NCI-H2029 (cell line): Measurements from ENCODE around the gene HPCAL1.
"Not testable (repeated sequence)": the region's sequence is repeated elsewhere in the genome, so short reads cannot be mapped to it uniquely, and the experiment has no call there.

Source experiments
- DNase-seq: peaks from one replicate; lab custom pipeline; 2025; lab: John Stamatoyannopoulos, UW

HPCAL1 gene

GRCh38 chr2:10302479-10303180 is at the start of gene HPCAL1:
Gene HPCAL1 (plus strand): TSS chr2:10302904. CDS start chr2:10419758, 116,854 bp downstream.
- DNase-seq = peak; percentile 68

- no peak for DNase-seq
Measured at GRCh38 chr2:10253596-10254372, 48.9 kb upstream of the HPCAL1 start.

- no peak for DNase-seq
Measured at GRCh38 chr2:10254373-10255188, 48.1 kb upstream of the HPCAL1 start.

DNA sequence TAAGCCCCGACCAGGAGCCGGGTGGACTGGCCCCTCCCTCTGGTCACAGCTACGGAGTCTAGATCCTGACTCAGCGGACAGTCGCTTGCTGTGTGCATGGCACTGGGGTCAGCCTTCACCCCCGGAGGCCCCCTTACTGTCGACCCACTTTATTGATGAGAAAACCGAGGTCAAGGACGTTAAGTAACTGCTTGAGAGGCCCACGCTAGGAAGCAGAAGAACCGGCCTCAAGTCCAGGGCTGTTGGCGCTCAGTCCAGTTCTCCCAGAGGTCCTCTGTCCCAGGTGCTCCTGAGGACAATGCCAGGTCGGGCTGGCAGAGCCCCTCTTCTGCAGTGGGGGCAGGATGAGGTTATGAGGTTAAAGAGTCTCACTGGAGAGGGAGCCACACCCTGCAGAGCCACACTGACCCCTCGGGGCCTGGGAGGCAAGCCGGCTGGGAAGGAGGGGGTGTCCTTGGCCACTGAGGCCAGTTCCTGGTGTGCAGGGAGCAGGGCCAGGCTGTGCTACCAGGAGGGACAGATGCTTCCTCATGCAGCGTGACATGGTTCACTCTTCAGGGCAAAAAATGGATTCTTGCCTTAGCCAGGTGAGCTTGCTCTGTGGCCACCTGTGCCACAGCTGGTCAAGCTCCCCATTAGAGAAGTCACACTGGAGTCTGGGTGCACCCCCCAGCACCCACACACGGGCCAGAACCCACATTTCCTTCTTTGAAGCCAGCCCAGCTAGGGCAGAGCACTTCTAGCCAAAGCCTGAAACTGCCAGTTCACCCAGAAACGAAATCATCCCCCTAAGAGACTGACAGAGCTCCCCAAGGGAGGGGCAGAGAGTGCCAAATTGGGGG is 47.3 kb upstream of the HPCAL1 start:
- no peak for DNase-seq

DNA sequence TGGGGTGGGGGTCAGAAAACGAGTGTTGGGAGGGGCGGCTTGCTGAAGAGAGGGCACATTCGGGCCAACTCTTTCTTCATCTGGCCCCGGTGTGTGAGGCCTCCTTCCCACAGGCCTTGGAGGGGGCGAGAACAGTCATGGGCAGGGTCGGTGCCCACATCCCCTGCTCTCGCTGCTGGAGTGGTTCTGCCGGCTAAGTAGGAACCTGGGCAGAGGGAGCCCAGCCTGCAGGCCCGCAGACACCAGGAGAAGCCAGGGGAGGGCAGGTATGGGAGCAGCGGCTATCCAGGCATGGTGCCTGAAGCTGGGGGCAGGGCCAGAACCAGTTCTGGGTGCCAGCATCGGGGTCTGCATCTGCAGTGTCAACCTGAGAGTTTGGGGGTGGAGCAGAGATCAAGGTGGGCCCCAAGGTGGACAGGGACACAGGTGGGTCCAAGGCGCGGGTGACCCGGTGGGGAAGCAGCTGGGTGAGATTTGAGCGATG is 46.6 kb upstream of the HPCAL1 start:
- DNase-seq = no peak

DNA sequence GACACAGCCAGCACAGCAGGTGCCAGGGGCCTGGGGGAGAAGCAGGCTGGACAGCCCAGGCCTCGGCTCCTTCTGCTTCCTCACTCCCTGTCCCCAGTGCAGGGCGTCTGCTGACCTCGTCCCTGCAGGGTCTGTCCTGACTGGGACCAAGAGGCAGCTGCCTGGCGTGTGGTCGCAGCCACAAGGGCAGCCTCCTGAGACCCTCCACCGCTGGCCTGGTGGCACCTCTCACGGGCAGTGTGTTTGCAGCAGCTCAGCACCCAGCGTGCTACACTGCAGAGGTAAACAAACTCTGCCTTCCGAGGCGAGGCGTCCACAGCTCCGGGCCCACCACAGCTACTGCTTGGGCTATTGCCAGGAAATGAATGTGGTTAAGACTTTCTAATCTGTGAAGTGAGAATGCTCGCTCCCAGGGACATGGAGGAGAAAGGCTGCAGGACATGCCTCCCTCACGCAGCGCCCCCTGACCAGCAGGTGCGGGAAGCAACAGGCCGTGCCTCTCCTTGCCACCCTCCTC is 46.1 kb upstream of the HPCAL1 start:
- DNase-seq = no peak

DNA sequence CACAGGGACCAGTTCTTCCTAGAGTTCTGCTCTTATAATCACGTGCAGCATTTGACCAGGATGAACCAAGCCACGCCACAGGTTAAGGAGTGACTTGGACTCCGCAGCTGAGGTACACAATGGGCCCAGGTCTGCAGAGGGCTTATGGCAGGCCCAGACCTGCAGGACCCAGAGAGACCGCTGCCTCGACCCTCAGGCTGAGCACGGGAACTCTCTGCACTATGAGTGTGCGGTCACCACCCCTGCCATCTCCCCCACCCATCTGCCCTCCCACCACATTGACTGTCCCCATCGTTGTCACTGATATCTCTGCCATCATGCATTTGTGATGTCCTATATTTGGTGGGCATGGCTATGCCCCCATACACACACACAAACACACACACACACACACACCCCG is 45.7 kb upstream of the HPCAL1 start:
- DNase-seq = no peak

DNA sequence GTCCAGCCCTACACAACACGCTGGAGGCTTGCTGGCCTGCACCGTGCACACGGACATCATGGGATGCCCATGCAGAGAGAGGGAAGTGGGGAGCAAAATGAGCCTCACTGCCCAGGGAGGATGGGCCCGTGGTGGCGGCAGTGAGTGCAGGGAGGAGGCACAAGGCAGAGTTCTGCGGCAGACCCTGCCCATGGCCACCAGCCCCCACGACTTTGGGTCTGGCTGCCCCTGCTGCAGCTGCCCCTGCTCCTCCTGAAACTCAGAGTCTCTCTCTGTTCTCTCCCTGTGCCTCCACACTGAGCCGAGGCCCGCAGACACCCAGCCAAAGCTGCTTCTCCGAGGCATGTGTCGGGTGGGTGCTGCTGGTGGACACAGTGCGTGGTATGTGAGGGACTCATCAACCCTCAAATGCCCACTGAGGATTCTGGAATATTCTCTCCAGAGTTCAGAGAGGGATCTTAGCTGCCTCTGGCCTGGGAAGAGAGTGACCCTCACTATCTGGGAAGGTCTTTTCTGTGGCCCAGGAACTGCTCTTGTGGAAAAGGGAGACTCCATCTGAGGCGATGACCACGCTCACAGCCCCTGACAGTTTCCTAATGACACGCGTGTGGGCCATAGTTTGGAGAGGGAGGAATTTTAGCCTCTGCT is 45.1 kb upstream of the HPCAL1 start:
- DNase-seq = no peak

DNA sequence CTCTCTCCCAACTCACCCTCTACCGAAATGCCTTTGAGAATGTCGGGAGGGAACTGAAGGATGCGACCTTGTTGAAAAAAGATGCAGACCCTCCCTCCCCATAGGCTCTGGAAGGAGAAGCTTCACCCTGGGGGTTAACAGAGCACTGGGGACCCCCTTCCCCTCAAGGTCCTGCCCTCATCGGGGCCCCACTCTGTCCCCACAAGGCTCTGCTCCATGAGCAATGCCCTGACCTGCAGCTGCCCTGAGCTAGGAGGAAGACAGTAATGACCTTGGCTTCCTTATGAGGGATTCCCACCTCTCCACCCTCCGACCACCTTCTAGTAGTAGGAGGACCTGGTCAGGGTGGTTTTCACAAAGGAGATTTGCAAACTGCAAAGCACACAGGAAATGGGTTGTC is 44.4 kb upstream of the HPCAL1 start:
- DNase-seq = no peak

DNA sequence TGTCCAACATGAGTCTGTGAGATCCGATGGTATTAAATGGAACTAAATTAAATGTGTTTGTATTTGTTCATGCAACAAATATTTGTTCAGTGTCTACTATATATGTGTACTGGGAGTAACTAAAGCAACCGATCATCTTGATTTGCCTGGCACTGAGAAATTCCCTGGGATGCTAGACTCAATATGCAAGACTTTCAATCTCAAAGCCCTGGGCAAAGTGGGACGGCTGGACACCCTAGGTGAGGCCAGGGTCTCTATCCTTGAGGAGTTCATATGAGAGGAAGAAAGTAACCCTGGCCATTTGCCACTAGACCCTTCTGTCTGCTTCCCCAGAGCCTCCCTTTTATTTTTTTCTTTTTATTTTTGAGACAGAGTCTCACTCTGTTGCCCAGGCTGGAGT is 44.0 kb upstream of the HPCAL1 start:
- no peak for DNase-seq

- no peak for DNase-seq
Measured at GRCh38 chr2:10260130-10260529, 42.6 kb upstream of the HPCAL1 start.

- not testable (repeated sequence) for DNase-seq
Measured at GRCh38 chr2:10263526-10263925, 39.2 kb upstream of the HPCAL1 start.

GRCh38 chr2:10264506-10265328 is 38.0 kb upstream of the HPCAL1 start:
- no peak for DNase-seq

GRCh38 chr2:10265329-10266132 is 37.2 kb upstream of the HPCAL1 start:
- no peak for DNase-seq

DNA sequence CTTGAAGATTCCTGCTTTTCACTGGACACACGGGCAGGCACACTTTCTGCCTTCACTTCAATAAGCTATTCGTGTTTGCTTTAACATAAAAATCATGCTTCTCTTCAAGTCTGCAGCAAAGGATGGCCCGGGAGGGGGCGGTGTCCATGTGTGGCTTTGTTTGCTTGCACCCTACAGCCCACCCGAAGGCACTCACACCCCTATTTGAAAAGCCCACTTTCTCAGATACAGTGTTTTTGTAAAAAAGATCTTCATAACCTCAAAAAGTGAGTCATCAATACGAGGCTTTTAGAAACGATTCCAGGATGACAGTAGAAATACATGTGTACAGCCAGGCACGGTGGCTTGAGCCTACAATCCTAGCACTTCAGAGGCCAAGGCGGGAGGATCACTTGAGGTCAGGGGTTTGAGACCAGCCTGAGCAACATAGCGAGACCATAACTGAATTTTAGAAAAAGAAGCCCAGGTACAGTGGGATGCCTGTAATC is 36.5 kb upstream of the HPCAL1 start:
- no peak for DNase-seq

GRCh38 chr2:10267036-10267435 is 35.7 kb upstream of the HPCAL1 start:
- no peak for DNase-seq

GRCh38 chr2:10267551-10268465 is 34.9 kb upstream of the HPCAL1 start:
- DNase-seq = no peak

GRCh38 chr2:10269291-10269690 is 33.4 kb upstream of the HPCAL1 start:
- no peak for DNase-seq
